ENCODE data around the gene CPNE9.

DNA sequence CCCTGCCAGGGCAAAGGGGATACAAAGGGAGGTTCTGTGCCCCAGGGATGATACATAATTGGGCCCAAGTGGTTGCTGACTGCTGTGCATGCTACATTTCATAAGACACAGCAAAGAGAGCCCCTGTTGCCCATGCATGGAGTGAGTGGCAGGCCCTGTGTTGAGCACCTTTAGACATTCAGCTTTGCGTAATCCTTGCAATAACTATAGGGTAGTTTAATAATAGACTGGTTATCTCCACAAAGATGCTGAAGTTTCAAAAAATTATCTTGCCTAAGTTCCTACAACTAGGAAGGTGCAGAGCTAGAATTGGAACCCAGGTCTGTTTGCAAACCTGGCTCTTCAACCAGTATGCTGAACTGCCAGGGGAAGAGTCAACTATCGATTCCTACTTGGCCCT is 44.4 kb downstream of the CPNE9 start:
- TF ChIP-seq, protein P1, sequence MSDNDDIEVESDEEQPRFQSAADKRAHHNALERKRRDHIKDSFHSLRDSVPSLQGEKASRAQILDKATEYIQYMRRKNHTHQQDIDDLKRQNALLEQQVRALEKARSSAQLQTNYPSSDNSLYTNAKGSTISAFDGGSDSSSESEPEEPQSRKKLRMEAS (IDR thresholded peaks at IDR 0.05; ENCODE audit: low read depth) = no peak
- no peak for TF ChIP-seq RAD21 (IDR thresholded peaks at IDR 0.05; ENCODE audit: low read length)
- TF ChIP-seq, protein P2, sequence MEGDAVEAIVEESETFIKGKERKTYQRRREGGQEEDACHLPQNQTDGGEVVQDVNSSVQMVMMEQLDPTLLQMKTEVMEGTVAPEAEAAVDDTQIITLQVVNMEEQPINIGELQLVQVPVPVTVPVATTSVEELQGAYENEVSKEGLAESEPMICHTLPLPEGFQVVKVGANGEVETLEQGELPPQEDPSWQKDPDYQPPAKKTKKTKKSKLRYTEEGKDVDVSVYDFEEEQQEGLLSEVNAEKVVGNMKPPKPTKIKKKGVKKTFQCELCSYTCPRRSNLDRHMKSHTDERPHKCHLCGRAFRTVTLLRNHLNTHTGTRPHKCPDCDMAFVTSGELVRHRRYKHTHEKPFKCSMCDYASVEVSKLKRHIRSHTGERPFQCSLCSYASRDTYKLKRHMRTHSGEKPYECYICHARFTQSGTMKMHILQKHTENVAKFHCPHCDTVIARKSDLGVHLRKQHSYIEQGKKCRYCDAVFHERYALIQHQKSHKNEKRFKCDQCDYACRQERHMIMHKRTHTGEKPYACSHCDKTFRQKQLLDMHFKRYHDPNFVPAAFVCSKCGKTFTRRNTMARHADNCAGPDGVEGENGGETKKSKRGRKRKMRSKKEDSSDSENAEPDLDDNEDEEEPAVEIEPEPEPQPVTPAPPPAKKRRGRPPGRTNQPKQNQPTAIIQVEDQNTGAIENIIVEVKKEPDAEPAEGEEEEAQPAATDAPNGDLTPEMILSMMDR (IDR thresholded peaks at IDR 0.05) = no peak
- TF ChIP-seq FOSL2 (IDR thresholded peaks at IDR 0.05; ENCODE audit: borderline replicate concordance, low read depth) = no peak
- TF ChIP-seq JUND (IDR thresholded peaks at IDR 0.05) = no peak
- no peak for TF ChIP-seq SMC3 (IDR thresholded peaks at IDR 0.05; ENCODE audit: low read depth, low read length)
